GM12891 (cell line): Measurements from ENCODE around the gene HMGN5. TPM values are rescaled to one million over a fixed set of nuclear protein-coding genes. Genes with fewer than 3 reads are reported as not detected.

Experiments used
- DNase-seq: peaks from one replicate; pipeline ENCODE4 v3.0.0; 2011; ENCODE audit warnings: low spot score; ENCODE audit not compliant: insufficient read length
- FAIRE-seq: peaks from 2 replicates; lab custom pipeline; 2011; peaks lifted over from hg19 to GRCh38; lab: Jason Lieb, UNC
- PAX5 ChIP-seq: IDR thresholded peaks from 2 replicates; pipeline ENCODE4 v1.6.1; 2011; ENCODE audit warnings: low read length, moderate library complexity, mild to moderate bottlenecking; ENCODE audit not compliant: insufficient read depth, severe bottlenecking
- POLR2A ChIP-seq: IDR thresholded peaks from 2 replicates; pipeline ENCODE4 v1.6.1; 2011; ENCODE audit warnings: low read depth, low read length, control low read depth
- POLR2AphosphoS5 ChIP-seq: IDR thresholded peaks from 2 replicates; pipeline ENCODE4 v1.6.1; 2011; ENCODE audit warnings: low read depth, low read length, control low read depth
- POU2F2 ChIP-seq: IDR thresholded peaks from 2 replicates; pipeline ENCODE4 v1.6.1; 2011; ENCODE audit warnings: low read depth, mild to moderate bottlenecking, control low read depth, low read length, moderate library complexity
- SPI1 ChIP-seq: IDR thresholded peaks from 2 replicates; pipeline ENCODE4 v1.6.1; 2011; ENCODE audit warnings: low read depth, low read length, control low read depth
- TAF1 ChIP-seq: IDR thresholded peaks from 2 replicates; pipeline ENCODE4 v1.6.1; 2011; ENCODE audit warnings: low read depth, low read length, control low read depth
- polyA plus RNA-seq: library from polyadenylated mRNA; unstranded; fragments of >200 nt; gene quantifications from one replicate; pipeline ENCODE4 v1.2.1, GENCODE V29; 2012; ENCODE audit warnings: low read depth, missing spikeins, inconsistent platforms; ENCODE audit not compliant: missing spikeins

HMGN5 gene
- polyA plus RNA-seq, result 17.5 TPM

DNA sequence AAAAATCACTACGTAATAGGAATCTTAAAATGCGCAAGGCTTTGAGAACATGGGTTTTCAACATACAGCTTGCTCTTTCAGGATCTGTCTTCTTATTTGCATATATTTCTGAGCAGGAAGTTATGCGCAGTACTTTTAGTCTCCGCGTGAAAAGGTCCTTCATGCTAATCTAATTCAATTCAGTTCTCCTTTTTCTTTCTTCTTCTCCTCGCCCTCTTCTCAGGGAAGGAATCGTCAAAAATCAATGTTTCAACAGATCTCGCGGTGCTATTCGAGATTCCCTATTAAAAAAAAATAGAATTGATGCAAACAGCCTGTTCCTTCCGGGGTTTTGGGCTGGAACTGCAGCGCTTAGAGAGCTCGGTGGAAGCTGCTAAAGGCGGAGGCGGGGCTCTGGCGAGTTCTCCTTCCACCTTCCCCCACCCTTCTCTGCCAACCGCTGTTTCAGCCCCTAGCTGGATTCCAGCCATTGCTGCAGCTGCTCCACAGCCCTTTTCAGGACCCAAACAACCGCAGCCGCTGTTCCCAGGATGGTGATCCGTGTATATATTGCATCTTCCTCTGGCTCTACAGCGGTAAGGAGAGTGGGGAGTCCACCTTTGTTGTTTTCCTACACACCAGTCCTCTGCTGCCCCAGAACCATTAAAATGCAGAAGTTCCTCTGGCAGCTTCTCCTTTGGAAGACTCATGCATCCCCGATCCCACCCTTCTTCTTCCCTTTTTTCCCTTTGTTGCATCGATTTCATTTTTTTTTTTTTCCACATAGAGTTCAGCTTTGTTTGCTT is at the start of gene HMGN5, which contains the start of gene SH3BGRL:
HMGN5 (minus strand) TSS at position 243 of the 785 bp plus-strand sequence. CDS start 80,364 bp downstream, outside the sequence.
SH3BGRL (plus strand) TSS at position 432 of the 785 bp plus-strand sequence; CDS start at position 531, 99 bp downstream.
- FAIRE-seq, result peak; percentile 76
- DNase-seq, result no peak
- no peak for TF ChIP-seq POLR2AphosphoS5
- TF ChIP-seq POU2F2, result no peak
- peak; percentile 45 for TF ChIP-seq SPI1
- TF ChIP-seq PAX5, result no peak
- peak; percentile 71 for TF ChIP-seq TAF1
- peak; percentile 44; the same call in 1 of the 2 replicates for TF ChIP-seq POLR2A

DNA sequence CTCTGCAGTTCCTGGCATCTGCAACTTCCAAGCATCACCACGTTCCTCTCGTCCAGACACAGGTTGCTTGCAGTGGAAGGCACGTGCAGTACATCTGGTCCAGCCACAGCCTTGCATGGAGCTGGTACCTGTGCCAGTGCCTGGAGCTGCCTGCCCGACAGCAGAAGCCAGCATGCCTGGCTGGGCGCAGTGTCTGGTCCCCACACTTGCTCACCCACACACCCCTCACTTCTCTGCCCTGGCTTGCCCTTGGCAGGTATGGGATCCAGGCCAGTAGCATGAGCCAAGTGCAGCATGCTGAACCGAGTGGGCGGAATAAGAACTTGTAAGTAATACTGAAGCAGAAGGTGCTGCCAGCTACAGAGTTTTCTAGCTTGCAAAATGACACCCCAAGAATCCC is 40.0 kb upstream of the HMGN5 start:
- no peak for DNase-seq
- peak; percentile 20 for FAIRE-seq
- TF ChIP-seq POU2F2 (no peak), SPI1 (no peak), POLR2A (no peak), PAX5 (no peak), POLR2AphosphoS5 (no peak), TAF1 (no peak)

- no peak for FAIRE-seq
Observed at GRCh38 chrX:81240701-81241331, 39.1 kb upstream of the HMGN5 start.

GRCh38 chrX:81238166-81238565 is 36.5 kb upstream of the HMGN5 start:
- DNase-seq, result no peak
- FAIRE-seq, result no peak
- TF ChIP-seq PAX5 (no peak), POU2F2 (no peak), TAF1 (no peak), SPI1 (no peak), POLR2A (no peak), POLR2AphosphoS5 (no peak)

More at GRCh38 chrX:81240701-81241331, 39.1 kb upstream of the HMGN5 start:
- TF ChIP-seq POLR2A (no peak), SPI1 (no peak), PAX5 (no peak), POU2F2 (no peak), POLR2AphosphoS5 (no peak), TAF1 (no peak)
- no peak for DNase-seq

DNA sequence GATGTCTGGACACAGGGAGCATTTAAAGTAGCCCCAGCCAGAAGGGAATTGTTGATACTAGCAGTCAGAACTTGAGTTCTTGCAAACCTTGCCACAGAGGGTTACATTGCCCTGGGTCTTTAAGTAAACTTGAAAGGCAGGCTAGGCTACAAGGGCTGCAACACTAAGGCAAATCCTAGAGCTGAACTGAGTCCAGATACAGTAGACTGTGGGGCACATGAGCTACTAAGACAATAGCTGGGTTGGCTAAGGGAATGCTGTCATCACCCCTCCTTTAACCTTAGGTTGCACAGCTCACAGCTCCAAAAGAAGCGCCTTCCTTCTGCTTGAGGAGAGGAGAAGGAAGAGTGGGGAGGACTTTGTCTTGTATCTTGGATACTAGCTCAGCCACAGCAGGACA is 35.8 kb upstream of the HMGN5 start:
- FAIRE-seq, result no peak
- TF ChIP-seq SPI1 (no peak), POLR2A (no peak), POU2F2 (no peak), POLR2AphosphoS5 (no peak), PAX5 (no peak), TAF1 (no peak)
- no peak for DNase-seq

DNA sequence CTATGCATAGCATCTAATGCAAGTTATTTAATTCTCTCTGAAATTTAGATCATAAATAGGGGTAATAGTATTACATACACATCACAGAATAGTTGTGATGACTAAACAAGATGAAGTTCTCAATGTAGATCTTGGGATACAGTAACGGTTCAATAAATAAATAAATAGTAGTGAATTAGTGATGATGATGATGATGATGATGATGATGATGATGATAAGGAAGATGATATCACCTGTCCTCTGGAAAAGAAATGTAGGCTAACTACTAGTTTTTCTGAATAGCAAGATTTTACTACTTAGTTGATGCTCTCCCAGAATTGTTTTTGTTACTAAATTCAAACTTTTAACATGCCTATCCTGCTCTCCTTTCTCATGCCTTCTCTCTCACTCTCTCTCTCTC is 30.5 kb upstream of the HMGN5 start:
- no peak for DNase-seq
- no peak for FAIRE-seq

DNA sequence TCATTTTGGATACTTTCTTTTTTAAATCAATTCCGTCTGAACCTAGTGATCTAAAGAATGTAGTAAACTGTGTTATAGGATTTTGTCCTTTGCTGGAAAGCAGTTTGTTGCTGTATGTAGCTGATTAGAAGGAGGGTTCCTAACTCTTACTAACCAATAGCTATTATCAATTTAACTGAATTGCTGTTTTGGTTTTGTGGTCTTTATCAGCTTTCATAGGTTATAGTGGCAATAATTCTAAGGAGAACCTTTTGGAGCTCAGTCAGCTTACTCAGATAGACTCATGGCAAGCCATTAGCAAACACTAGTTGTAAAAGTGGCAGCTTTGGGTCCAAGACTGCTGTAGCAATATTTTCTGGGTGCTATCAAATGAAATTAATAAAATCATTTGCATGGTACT is 29.8 kb upstream of the HMGN5 start:
- DNase-seq (no peak), FAIRE-seq (no peak)
- TF ChIP-seq TAF1, result no peak
- no peak for TF ChIP-seq SPI1
- TF ChIP-seq PAX5, result no peak
- TF ChIP-seq POU2F2, result no peak
- TF ChIP-seq POLR2A, result no peak

More for the DNA sequence above, 30.5 kb upstream of the HMGN5 start:
- TF ChIP-seq TAF1, result no peak
- TF ChIP-seq POLR2A, result no peak
- no peak for TF ChIP-seq PAX5

DNA sequence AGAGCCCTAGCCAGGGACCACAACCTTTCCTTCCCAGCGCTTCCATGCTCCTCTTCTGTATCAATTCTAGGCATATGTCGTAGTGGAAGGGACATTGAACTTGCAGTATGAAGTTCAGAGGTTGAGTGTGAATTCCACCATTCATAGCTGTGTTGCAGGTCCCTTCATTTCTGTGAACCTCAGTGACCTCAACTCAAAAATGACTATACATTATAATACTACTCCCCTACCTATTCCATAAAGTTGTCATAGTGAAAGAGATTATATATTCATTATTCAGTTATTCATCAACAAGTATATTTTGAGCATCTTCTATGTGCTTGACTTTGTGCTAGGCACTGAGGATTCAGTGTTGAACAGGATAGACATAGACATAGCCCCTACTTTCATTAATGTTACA is 28.2 kb upstream of the HMGN5 start:
- FAIRE-seq (no peak), DNase-seq (no peak)
- no peak for TF ChIP-seq TAF1
- no peak for TF ChIP-seq POU2F2
- no peak for TF ChIP-seq POLR2AphosphoS5
- no peak for TF ChIP-seq SPI1
- TF ChIP-seq PAX5, result no peak
- TF ChIP-seq POLR2A, result no peak

DNA sequence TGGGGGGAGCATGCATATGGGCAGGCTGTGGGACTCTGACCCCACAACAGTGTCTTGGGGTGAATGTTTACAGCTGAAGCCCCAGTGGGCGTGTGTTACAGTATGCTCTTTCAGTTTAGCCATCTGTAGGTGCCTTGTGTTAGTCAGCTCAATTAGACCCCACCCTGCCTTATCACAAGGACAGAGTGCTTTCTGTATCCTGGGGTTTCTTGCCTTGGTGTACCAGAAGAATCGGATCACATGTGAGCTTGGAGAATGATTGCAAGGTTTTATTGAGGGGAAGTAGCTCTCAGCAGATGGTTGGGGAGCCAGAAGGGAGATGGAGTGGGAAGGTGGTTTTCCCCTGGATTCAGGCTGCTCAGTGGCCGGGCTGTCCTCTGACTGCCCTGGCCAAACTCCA is 27.5 kb upstream of the HMGN5 start:
- TF ChIP-seq PAX5 (no peak), POU2F2 (no peak), SPI1 (no peak), TAF1 (no peak), POLR2A (no peak), POLR2AphosphoS5 (no peak)
- peak; percentile 52 for FAIRE-seq
- DNase-seq, result no peak

- FAIRE-seq, result no peak
- no peak for DNase-seq
- TF ChIP-seq PAX5, result no peak
- no peak for TF ChIP-seq SPI1
- TF ChIP-seq POLR2A, result no peak
- TF ChIP-seq TAF1, result no peak
- no peak for TF ChIP-seq POLR2AphosphoS5
- TF ChIP-seq POU2F2, result no peak
Observed at GRCh38 chrX:81215685-81216084, 14.0 kb upstream of the HMGN5 start.
